HEK293T (cell line): ENCODE results near the gene SEC22C.

Source experiments
- CTCF ChIA-PET: fragments of 350-600 bp; formaldehyde crosslinking; extraction: SDS; loops from one replicate; lab custom pipeline; 2021; ENCODE audit warnings: antibody characterized with exemption, inconsistent platforms; lab: Yijun Ruan, JAX
- POLR2A ChIA-PET: fragments of 350-600 bp; formaldehyde crosslinking; extraction: SDS; loops from one replicate; lab custom pipeline; 2020; ENCODE audit warnings: antibody characterized with exemption, inconsistent platforms; lab: Yijun Ruan, JAX
- DNase-seq: peaks from one replicate; pipeline ENCODE4 v3.0.0; 2012; ENCODE audit warnings: mixed read lengths; ENCODE audit errors: extremely low spot score
- ARNT ChIP-seq: fragments of 450-650 bp; IDR thresholded peaks from 2 replicates; pipeline ENCODE4 v1.6.1; 2017; ENCODE audit warnings: mild to moderate bottlenecking
- BHLHE40 ChIP-seq: fragments of 450-650 bp; IDR thresholded peaks from 2 replicates; pipeline ENCODE4 v1.6.1; 2016; ENCODE audit warnings: mild to moderate bottlenecking, moderate library complexity, borderline replicate concordance
- CTBP1 ChIP-seq: fragments of 450-650 bp; IDR thresholded peaks from 2 replicates; pipeline ENCODE4 v1.6.1; 2016; ENCODE audit warnings: borderline replicate concordance
- ELF4 ChIP-seq: fragments of 450-650 bp; IDR thresholded peaks from 2 replicates; pipeline ENCODE4 v1.6.1; 2017; ENCODE audit warnings: antibody characterized with exemption
- FOXA1 ChIP-seq: fragments of 450-650 bp; IDR thresholded peaks from 2 replicates; pipeline ENCODE4 v1.6.1; 2016; ENCODE audit warnings: mild to moderate bottlenecking
- FOXK2 ChIP-seq: fragments of 450-650 bp; IDR thresholded peaks from 2 replicates; pipeline ENCODE4 v1.6.1; 2016; ENCODE audit warnings: mild to moderate bottlenecking
- FOXM1 ChIP-seq: fragments of 450-650 bp; IDR thresholded peaks from 2 replicates; pipeline ENCODE4 v1.6.1; 2017; ENCODE audit warnings: mild to moderate bottlenecking, borderline replicate concordance
- HDGF ChIP-seq: fragments of 450-650 bp; IDR thresholded peaks from 2 replicates; pipeline ENCODE4 v1.6.1; 2017; ENCODE audit warnings: antibody characterized with exemption, borderline replicate concordance
- L3MBTL2 ChIP-seq: fragments of 450-650 bp; conservative IDR thresholded peaks from 2 replicates; pipeline ENCODE4 v1.6.1; 2016; ENCODE audit warnings: mild to moderate bottlenecking
- LEF1 ChIP-seq: fragments of 450-650 bp; IDR thresholded peaks from 2 replicates; pipeline ENCODE4 v1.6.1; 2017; ENCODE audit warnings: mild to moderate bottlenecking, borderline replicate concordance
- NFRKB ChIP-seq: fragments of 450-650 bp; IDR thresholded peaks from 2 replicates; pipeline ENCODE4 v1.6.1; 2016; ENCODE audit warnings: mild to moderate bottlenecking, moderate library complexity
- SP1 ChIP-seq: fragments of 450-650 bp; IDR thresholded peaks from 2 replicates; pipeline ENCODE4 v1.6.1; 2017
- SUZ12 ChIP-seq: fragments of 450-650 bp; IDR thresholded peaks from 2 replicates; pipeline ENCODE4 v1.6.1; 2016; ENCODE audit warnings: mild to moderate bottlenecking
- TARDBP ChIP-seq: fragments of 450-650 bp; IDR thresholded peaks from 2 replicates; pipeline ENCODE4 v1.6.1; 2016
- ZNF384 ChIP-seq: fragments of 450-650 bp; IDR thresholded peaks from 2 replicates; pipeline ENCODE4 v1.6.1; 2016
- TF ChIP-seq, protein P1 (sequence below): fragments of 450-650 bp; IDR thresholded peaks from 2 replicates; pipeline ENCODE4 v1.6.1; 2016

The SEC22C gene

DNA sequence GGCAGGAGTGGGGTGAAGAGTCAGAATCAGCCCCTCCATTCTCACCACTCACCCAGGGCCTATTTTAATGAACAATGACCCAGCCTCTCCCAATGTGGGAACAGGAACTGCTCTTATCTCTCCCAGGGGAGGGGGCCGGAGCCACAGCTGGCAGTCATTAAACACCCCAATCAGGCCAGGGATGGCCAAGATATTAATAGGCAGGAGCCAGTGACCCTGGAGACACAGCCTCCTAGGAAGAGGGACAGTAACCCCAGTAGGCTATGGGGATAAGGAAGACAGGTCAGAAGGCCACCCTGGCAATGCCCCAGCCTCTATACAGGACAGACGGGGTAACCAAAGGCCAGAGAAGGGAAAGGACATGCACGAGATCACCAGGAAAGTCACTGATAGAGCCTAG lies 40.7 kb downstream of the SEC22C start:
- TF ChIP-seq ARNT (no peak), ELF4 (no peak), BHLHE40 (no peak), NFRKB (no peak), L3MBTL2 (no peak), FOXK2 (no peak), CTBP1 (no peak), TARDBP (no peak), ZNF384 (no peak), SP1 (no peak), HDGF (no peak), FOXM1 (no peak), LEF1 (no peak), FOXA1 (no peak)
- TF ChIP-seq, protein P1, sequence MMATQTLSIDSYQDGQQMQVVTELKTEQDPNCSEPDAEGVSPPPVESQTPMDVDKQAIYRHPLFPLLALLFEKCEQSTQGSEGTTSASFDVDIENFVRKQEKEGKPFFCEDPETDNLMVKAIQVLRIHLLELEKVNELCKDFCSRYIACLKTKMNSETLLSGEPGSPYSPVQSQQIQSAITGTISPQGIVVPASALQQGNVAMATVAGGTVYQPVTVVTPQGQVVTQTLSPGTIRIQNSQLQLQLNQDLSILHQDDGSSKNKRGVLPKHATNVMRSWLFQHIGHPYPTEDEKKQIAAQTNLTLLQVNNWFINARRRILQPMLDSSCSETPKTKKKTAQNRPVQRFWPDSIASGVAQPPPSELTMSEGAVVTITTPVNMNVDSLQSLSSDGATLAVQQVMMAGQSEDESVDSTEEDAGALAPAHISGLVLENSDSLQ: no peak
- CTCF ChIA-PET: no interaction called here
- DNase-seq: no peak
- POLR2A ChIA-PET: no interaction called here

DNA sequence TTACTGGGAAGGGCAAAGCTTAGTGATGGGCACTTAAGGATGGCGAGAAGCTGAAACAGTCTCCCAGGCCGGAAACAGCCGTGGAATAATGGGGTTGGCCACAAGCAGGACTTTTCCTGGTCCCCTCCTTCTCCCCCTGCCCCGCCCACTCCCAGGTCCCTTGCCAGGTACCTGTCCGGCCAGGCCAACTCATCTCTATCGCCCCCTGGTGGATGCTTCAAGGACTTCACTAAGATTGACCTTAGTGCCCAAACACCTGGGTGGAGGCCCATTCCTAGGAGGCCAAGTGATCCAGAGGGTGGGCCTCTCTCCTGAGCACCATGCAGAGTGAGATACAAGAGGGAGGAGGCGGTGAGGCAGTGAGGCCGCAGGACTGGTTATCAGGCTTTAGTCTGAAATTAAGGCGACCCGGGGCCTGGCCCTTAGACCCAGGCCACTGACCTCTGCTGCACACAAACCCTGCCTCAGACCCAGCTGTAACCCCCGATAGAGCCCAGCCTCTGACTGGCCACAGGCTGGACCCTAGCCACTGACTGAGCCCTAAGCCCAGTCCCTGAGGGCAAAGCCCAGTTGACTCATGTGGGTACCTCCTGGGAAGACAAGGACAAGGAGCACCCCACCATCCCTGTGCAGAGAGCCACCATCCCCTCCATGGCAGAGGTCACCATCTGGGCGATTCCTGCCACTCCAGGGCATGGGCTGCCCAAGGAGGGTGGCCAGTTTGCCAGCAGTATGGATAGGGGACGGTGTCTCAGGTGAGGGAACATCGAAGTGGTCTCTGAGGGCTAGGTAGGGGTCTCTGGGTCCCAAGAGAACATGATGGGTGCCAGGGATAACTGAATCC lies 41.7 kb downstream of the SEC22C start:
- TF ChIP-seq L3MBTL2: no peak
- no peak for TF ChIP-seq ARNT
- no peak for TF ChIP-seq LEF1
- TF ChIP-seq FOXM1: no peak
- TF ChIP-seq BHLHE40: no peak
- TF ChIP-seq HDGF: no peak
- no peak for TF ChIP-seq SUZ12
- TF ChIP-seq, protein P1: no peak
- TF ChIP-seq SP1: no peak
- no peak for TF ChIP-seq TARDBP
- no peak for TF ChIP-seq CTBP1
- no peak for TF ChIP-seq ZNF384
- TF ChIP-seq NFRKB: no peak
- TF ChIP-seq FOXK2: no peak
- no peak for TF ChIP-seq FOXA1
- no peak for TF ChIP-seq ELF4
- CTCF ChIA-PET: no interaction called here

DNA sequence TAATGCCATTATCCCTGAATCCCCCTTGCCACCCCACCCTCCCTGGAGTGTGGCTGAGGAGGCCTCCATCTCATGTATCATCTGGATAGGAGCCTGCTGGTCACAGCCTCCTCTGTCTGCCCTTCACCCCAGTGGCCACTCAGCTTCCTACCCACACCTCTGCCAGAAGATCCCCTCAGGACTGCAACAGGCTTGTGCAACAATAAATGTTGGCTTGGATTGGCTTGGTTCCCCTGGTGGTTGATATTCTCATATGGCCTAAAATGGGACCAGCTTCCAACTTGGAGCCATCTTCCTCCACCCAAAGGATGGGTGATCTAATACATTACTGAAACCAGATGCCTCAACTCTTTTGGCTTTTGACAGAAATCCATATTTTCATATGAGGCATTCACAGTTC lies 44.4 kb downstream of the SEC22C start:
- no peak for DNase-seq
- ChIA-PET CTCF (no interaction called here), POLR2A (no interaction called here)
- TF ChIP-seq SUZ12 (no peak), ELF4 (no peak), L3MBTL2 (no peak), NFRKB (no peak), ARNT (no peak), ZNF384 (no peak), LEF1 (no peak), CTBP1 (no peak), FOXA1 (no peak), HDGF (no peak), FOXK2 (no peak), TARDBP (no peak), BHLHE40 (no peak), FOXM1 (no peak), SP1 (no peak)
- TF ChIP-seq, protein P1: no peak

More for the DNA sequence above, 41.7 kb downstream of the SEC22C start:
- POLR2A ChIA-PET: no interaction called here
- peak; percentile 75 for DNase-seq

DNA sequence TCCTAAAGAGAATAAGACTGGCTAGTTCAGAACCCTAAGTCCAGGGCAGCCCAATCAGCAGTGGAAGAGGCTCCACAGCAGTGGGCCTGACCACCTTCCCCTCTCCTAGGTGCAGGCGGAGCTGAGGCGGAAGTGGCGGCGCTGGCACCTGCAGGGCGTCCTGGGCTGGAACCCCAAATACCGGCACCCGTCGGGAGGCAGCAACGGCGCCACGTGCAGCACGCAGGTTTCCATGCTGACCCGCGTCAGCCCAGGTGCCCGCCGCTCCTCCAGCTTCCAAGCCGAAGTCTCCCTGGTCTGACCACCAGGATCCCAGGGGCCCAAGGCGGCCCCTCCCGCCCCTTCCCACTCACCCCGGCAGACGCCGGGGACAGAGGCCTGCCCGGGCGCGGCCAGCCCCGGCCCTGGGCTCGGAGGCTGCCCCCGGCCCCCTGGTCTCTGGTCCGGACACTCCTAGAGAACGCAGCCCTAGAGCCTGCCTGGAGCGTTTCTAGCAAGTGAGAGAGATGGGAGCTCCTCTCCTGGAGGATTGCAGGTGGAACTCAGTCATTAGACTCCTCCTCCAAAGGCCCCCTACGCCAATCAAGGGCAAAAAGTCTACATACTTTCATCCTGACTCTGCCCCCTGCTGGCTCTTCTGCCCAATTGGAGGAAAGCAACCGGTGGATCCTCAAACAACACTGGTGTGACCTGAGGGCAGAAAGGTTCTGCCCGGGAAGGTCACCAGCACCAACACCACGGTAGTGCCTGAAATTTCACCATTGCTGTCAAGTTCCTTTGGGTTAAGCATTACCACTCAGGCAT lies 45.6 kb downstream of the SEC22C start:
- ChIA-PET CTCF (interaction anchor here (0.5 to 1.4 kb wide), 6 partner anchors 9 to 306 kb away, joined by 3 to 4 read pairs (median 3); no protein-coding TSS in a partner anchor), POLR2A (no interaction called here)
- TF ChIP-seq FOXA1 (no peak), ELF4 (no peak), ZNF384 (no peak), LEF1 (no peak), BHLHE40 (no peak), FOXM1 (no peak), CTBP1 (no peak), ARNT (no peak)
- TF ChIP-seq, protein P1: peak; percentile 83
- DNase-seq: peak; percentile 66

DNA sequence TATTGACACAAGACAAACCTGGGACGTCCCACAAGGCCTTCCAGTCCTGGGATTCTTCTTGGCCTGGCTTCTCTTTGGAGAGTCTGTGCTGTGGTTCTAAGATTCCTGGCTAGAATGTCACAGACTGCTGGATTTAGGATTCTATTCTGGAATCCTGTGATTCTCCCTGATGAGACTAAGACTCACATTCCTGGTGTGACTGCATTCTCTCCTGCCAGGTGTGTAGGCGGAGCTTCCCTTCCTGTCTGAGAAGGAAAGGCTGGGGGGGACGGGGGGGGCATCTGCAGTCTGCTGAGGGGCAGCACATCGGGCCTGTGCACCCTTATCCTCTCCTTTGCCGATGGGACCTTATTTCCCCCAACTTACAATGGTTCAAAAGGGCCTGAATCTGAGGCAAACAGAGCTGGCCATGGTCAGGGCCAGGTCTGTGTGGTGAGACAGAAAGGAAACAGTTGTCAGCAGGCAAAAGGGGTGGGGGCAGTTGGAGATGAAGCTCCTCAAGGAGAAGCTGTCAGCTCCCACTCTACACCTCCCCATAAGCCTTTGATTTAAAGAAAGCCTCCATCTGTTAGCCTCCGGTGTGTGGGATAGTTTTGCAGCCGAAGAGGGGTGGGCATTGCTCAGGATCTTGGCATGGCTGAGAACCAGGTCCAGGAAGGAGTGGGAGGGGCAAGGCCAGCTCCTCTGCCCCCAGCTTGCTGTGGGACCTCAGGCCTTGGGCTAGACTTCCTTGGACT lies 48.4 kb downstream of the SEC22C start:
- POLR2A ChIA-PET: interaction anchor here (0.9 kb wide), 1 partner anchor 31 kb away, joined by 3 read pairs; the partner anchor contains the start of gene VIPR1
- DNase-seq: no peak
- CTCF ChIA-PET: interaction anchor here (1.0 kb wide), 1 partner anchor 304 kb away, joined by 4 read pairs; no protein-coding TSS in a partner anchor
- TF ChIP-seq FOXA1: no peak
- no peak for TF ChIP-seq LEF1
- TF ChIP-seq ELF4: no peak
- no peak for TF ChIP-seq SUZ12
- no peak for TF ChIP-seq FOXM1
- TF ChIP-seq FOXK2: no peak
- TF ChIP-seq L3MBTL2: no peak
- no peak for TF ChIP-seq BHLHE40
- TF ChIP-seq CTBP1: no peak
- TF ChIP-seq TARDBP: no peak
